Measurements from ENCODE around the gene NUDT3. TPM values are rescaled to one million over a fixed set of nuclear protein-coding genes. Genes with fewer than 3 reads are reported as not detected.

Gene NUDT3
- total and polyA plus RNA-seq, 7 donors: 10.6 to 70.5 (median 33.3) TPM

DNA sequence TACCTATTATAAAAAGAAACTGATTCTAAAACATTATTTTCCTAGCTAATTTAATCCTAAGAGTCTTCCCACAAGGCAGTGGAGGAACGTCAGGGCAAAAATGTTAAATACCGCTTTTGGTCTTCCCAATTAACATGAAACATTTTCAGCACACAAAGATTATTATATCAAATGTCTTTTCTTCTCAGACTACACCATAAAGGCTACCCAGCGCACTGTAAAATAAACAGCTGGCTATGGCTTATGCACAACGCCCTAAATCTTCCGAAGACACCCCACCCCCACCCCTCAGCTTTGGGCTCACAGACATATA, 1.0 kb downstream of the NUDT3 start:
- Histone ChIP-seq H3K4me1 (peaks cover 59% of the 10 kb centered on the region), H3K4me3 (peak overlapping the region; percentile 76), H3K27me3 (ENCODE audit: insufficient read depth in 3 of 3, low read length in 2 of 3) (no peaks in the 10 kb centered on the region), H3K36me3 (ENCODE audit: insufficient read depth in 1 of 2, low read depth in 1 of 2) (no peaks in the 10 kb centered on the region), H3K9me3 (peaks cover 6% of the 10 kb centered on the region), H3K27ac (peak overlapping the region; percentile 98)
- TF ChIP-seq, protein P1, sequence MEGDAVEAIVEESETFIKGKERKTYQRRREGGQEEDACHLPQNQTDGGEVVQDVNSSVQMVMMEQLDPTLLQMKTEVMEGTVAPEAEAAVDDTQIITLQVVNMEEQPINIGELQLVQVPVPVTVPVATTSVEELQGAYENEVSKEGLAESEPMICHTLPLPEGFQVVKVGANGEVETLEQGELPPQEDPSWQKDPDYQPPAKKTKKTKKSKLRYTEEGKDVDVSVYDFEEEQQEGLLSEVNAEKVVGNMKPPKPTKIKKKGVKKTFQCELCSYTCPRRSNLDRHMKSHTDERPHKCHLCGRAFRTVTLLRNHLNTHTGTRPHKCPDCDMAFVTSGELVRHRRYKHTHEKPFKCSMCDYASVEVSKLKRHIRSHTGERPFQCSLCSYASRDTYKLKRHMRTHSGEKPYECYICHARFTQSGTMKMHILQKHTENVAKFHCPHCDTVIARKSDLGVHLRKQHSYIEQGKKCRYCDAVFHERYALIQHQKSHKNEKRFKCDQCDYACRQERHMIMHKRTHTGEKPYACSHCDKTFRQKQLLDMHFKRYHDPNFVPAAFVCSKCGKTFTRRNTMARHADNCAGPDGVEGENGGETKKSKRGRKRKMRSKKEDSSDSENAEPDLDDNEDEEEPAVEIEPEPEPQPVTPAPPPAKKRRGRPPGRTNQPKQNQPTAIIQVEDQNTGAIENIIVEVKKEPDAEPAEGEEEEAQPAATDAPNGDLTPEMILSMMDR (IDR thresholded peaks at IDR 0.05): no peak
- no peak for ATAC-seq
- no peak for DNase-seq
- 0 to 1% (median 0%) methylated on average over 5 of the region's 5 CpGs for WGBS, 3 donors
- intact Hi-C loops (cut with DNase I): loop anchor here in 1 of 2 donors (5.0 kb wide), 2 partner anchors 64 to 94 kb away; no protein-coding TSS in a partner anchor

DNA sequence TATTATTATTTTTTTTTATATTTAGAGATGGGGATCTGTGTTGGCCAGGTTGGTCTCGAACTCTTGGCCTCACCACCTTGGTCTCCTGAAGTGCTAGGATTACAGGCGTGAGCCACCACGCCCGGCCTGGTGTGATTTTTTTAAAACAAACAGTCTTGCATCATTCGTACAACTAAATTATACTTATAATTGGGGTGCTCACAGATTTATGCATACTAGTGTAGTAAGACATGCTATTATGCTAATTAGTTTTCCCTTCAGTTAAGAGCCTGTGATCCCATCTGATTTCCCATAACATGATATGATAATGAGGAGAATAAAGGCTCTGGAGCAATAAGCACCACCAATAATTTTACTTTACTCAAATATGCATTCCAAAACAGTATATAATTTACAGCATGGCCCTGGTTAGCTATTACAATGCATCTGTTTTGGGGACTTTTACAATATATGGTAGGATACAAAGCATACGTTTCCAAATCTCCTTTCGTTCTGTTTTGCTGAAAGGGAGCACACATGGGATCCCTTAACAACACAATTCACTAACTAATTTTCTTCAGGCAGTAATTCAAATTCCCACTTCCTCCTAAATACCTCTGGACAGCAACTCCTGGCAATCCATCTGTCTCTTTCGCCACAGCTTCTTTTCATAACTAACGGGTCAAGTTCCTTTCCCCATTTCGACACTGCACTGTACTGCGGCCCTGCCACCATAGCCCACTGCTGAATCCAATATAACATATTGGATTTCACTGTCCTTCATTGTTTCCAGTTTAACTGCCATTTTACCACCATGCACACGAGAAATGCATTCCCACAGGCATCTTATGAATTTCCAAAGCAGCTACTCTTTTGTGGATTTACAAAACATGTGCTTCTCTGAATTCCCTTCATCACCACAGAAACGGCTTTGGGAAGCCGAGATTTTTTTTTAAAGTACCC, 1.7 kb downstream of the NUDT3 start:
- intact Hi-C loops (cut with DNase I): loop anchor here in 1 of 2 donors (5.0 kb wide), 2 partner anchors 64 to 94 kb away; no protein-coding TSS in a partner anchor

DNA sequence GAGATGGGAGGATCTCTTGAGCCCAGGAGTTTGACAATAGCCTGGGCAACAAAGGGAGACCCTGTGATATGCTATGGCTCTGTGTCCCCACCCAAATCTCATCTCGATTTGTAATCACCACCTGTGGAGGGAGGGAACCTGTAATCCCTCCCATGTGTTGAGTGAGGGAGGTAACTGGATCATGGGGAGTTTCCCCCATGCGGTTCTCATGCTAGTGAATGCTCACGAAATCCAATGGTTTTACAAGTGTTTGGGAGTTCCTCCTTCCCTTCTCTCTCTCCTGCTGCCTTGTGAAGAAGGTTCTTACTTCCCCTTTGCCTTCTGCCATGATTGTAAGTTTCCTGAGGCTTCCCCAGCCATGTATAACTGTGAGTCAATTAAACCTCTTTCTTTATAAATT, 3.4 kb downstream of the NUDT3 start:
- intact Hi-C loops (cut with DNase I): no loop called here
- Histone ChIP-seq H3K36me3 (ENCODE audit: insufficient read depth in 1 of 2, low read depth in 1 of 2) (no peaks in the 10 kb centered on the region), H3K27ac (peak overlapping the region; percentile 43), H3K9me3 (no peaks in the 10 kb centered on the region), H3K27me3 (ENCODE audit: insufficient read depth in 3 of 3, low read length in 2 of 3) (no peaks in the 10 kb centered on the region), H3K4me3 (peak overlapping the region; percentile 2), H3K4me1 (peaks cover 73% of the 10 kb centered on the region)
- TF ChIP-seq, protein P1 (IDR thresholded peaks at IDR 0.05): no peak
- ATAC-seq (no peak), DNase-seq (no peak)
- 66 to 79% (median 67%) methylated on average over 3 of the region's 3 CpGs for WGBS, 3 donors

More for the DNA sequence above, 1.7 kb downstream of the NUDT3 start:
- peaks cover under 1% of the 10 kb centered on the region for H3K9me3 ChIP-seq
- H3K27me3 ChIP-seq (ENCODE audit: insufficient read depth in 3 of 3, low read length in 2 of 3): no peaks in the 10 kb centered on the region
- peak overlapping the region; percentile 98 for H3K27ac ChIP-seq
- TF ChIP-seq, protein P1 (IDR thresholded peaks at IDR 0.05): no peak
- peak; percentile 55 to 73 for DNase-seq
- ATAC-seq: peak; percentile 51 to 72 (median 66)
- H3K4me1 ChIP-seq: peaks cover 64% of the 10 kb centered on the region
- H3K4me3 ChIP-seq: peak overlapping the region; percentile 76
- no peaks in the 10 kb centered on the region for H3K36me3 ChIP-seq (ENCODE audit: insufficient read depth in 1 of 2, low read depth in 1 of 2)
- WGBS, 3 donors: 14 to 21% (median 16%) methylated on average over 14 of the region's 14 CpGs

DNA sequence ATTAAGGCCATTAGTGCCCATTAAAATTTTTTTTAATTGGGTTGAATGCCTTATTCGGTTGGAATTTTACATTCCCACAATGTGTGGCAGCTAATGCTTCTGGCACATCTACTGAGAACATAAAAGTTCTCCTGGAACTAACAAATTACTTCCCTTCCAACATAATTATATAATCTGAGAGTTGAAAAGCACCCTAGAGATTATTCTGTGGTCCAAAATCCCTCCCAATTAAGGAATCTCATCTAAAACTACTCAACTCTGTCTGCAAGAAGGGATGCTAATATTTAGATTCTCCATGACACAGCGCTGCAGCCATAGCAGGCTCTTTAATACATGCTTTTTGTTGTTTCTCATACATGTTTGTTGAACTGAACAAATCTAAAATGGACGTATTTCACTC, 4.0 kb downstream of the NUDT3 start:
- Histone ChIP-seq H3K27ac (peak overlapping the region; percentile 23), H3K4me3 (no peak overlapping the region), H3K27me3 (ENCODE audit: insufficient read depth in 3 of 3, low read length in 2 of 3) (no peaks in the 10 kb centered on the region), H3K4me1 (peaks cover 73% of the 10 kb centered on the region), H3K36me3 (ENCODE audit: insufficient read depth in 1 of 2, low read depth in 1 of 2) (no peaks in the 10 kb centered on the region), H3K9me3 (no peaks in the 10 kb centered on the region)
- intact Hi-C loops (cut with DNase I): no loop called here
- ATAC-seq: no peak
- WGBS, 3 donors: 46 to 55% (median 52%) methylated on average over 3 of the region's 3 CpGs
- TF ChIP-seq, protein P1 (IDR thresholded peaks at IDR 0.05): no peak
- DNase-seq: no peak

All from psoas muscle (tissue), 8 donors.